Hematopoietic multipotent progenitor cell (in vitro differentiated cells): ENCODE measurements around the gene ARHGAP28. TPM values are rescaled to one million over a fixed set of nuclear protein-coding genes. Genes with fewer than 3 reads are reported as not detected.
"Not testable (repeated sequence)": the region's sequence is repeated elsewhere in the genome, so short reads cannot be mapped to it uniquely, and the experiment has no call there.

ENCODE experiments used
- DNase-seq, 3 donors: peaks; one replicate each; pipeline ENCODE4 v3.0.0-alpha.2; 2011 to 2015; ENCODE audit warnings: low read depth in 2 of 3, low spot score in 2 of 3
- total RNA-seq: library from RNA; depleted of rRNA; stranded (reverse); fragments of >200 nt; gene quantifications from one replicate; pipeline ENCODE4 v1.2.3, GENCODE V29; 2012

Gene ARHGAP28
- total RNA-seq, 1 donor = under 0.01 TPM

DNA sequence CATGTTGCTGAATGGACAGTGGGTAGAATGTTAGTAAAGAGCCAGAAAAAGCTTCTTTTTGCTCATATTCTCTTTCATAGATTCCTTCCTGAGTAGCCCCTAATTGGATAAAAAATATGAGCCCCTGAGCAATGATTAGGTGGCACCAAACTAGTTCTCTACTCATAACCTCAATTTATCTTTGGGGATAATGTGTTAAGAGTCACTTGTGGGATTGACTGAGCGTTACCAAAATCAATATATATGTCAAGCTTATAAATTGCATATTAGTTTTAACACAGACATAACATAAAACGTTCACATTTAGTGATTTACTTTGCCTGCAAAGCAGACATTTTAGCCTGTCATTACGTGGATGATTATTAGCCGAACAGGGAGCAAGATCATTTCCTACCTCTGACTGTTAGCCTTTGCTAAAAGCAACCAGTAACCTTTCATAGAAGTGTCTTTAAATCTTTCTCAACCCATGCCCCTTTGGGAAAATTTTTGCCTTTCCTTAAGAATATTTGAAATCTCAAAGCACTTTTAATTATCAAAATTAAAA lies 85.4 kb downstream of the ARHGAP28 start:
- no peak for DNase-seq

- DNase-seq = no peak
Observed at GRCh38 chr18:6816154-6816553, 86.6 kb downstream of the ARHGAP28 start.

- no peak for DNase-seq
Observed at GRCh38 chr18:6819332-6819731, 89.8 kb downstream of the ARHGAP28 start.

- no peak for DNase-seq
Observed at GRCh38 chr18:6820314-6820713, 90.8 kb downstream of the ARHGAP28 start.

GRCh38 chr18:6821356-6821755 lies 91.8 kb downstream of the ARHGAP28 start:
- no peak for DNase-seq

DNA sequence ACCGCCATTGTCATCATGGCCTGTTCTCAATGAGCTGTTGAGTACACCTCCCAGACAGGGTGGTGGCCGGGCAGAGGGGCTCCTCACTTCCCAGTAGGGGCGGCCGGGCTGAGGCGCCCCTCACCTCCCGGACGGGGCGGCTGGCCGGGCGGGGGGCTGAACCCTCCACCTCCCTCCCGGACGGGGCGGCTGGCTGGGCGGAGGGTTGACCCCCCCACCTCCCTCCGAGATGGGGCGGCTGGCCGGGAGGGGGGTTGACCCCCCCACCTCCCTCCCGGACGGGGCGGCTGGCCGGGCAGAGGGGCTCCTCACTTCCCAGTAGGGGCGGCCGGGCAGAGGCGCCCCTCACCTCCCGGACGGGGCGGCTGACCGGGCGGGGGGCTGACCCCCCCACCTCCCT lies 97.6 kb downstream of the ARHGAP28 start:
- DNase-seq = not testable (repeated sequence)

GRCh38 chr18:6827566-6827965 lies 98.0 kb downstream of the ARHGAP28 start:
- not testable (repeated sequence) for DNase-seq

DNA sequence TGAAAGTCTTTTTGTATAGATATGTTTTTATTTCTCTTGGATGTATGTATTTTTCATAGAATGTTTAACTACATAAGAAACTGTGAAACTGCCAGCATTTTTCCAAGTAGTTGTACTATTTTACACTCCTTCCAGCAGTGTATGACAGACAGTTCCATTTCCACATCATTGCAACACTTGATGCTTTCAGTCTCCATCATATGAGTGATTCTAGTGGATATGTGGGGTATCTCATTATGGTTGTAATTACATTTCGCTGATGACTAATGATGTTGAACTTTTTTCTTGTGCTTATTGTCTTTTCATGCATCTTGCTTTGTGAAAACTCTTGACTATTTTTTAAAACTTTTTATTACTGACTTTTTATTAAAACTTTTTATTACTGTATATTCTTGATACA lies 101.4 kb downstream of the ARHGAP28 start:
- no peak for DNase-seq

DNA sequence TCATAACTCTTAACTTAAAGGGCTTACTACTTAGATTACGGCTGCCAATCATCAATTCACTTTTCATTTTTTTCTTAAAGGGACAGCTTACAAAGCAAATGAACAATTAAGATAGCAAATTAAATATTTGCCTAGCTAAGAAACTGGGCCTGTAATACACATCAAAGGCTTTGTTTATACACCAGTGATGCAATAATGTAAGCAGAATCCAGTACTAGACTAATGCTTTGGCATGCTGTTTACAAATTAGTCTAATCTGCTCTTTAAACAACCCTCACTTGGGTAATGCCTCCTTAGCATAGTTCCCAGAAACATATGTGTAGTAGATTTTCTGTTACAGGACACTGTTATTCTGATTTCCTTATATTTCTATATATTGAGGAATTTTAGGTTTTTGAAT lies 105.8 kb downstream of the ARHGAP28 start:
- no peak for DNase-seq

- no peak for DNase-seq
Observed at GRCh38 chr18:6836331-6836730, 106.8 kb downstream of the ARHGAP28 start.

- DNase-seq = no peak
Observed at GRCh38 chr18:6837904-6838303, 108.4 kb downstream of the ARHGAP28 start.

DNA sequence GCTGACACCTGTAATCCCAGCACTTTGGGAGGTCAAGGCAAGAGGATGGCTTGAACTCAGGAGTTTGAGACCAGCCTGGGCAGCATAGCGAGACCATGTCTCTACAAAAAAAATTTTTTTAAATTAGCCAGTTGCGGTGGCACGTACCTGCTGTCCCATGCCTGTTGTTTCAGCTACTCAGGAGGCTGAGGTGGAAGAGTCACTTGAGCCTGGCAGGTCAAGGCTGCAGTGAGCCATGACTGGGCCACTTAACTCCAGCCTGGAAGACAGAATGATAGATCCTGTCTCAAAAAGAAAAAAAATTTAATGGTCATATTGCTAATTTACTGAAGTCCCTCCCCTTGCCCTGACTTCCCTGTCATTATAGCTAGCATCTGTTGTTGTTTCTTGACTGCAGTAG lies 112.6 kb downstream of the ARHGAP28 start:
- DNase-seq = no peak

- no peak for DNase-seq
Observed at GRCh38 chr18:6843308-6843707, 113.8 kb downstream of the ARHGAP28 start.

DNA sequence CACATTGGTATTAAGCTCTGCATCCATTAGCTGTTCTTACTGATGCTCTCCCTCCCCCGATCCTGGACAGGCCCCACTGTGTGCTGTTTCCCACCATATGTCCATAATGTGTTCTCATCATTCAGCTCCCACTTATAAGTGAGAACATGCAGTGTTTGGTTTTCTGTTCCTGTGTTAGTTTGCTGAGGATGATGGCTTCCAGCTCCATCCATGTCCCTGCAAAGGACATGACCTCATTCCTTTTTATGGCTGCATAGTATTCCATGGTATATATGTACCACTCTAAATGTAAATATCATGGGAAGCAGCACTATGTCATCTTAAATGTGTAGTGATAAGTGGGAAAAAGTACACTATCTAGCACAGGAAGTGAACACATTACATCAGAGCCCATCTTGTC lies 116.0 kb downstream of the ARHGAP28 start:
- not testable (repeated sequence) for DNase-seq

GRCh38 chr18:6850396-6850795 lies 120.9 kb downstream of the ARHGAP28 start:
- DNase-seq = no peak

GRCh38 chr18:6851480-6851879 lies 122.0 kb downstream of the ARHGAP28 start:
- no peak for DNase-seq

GRCh38 chr18:6854811-6855210 lies 125.3 kb downstream of the ARHGAP28 start:
- DNase-seq = no peak

GRCh38 chr18:6855767-6856166 lies 126.3 kb downstream of the ARHGAP28 start:
- DNase-seq = no peak

- no peak for DNase-seq
Observed at GRCh38 chr18:6857300-6857699, 127.8 kb downstream of the ARHGAP28 start.

GRCh38 chr18:6859676-6860422 lies 130.3 kb downstream of the ARHGAP28 start:
- DNase-seq = no peak

- no peak for DNase-seq
Observed at GRCh38 chr18:6860804-6861448, 131.4 kb downstream of the ARHGAP28 start.

DNA sequence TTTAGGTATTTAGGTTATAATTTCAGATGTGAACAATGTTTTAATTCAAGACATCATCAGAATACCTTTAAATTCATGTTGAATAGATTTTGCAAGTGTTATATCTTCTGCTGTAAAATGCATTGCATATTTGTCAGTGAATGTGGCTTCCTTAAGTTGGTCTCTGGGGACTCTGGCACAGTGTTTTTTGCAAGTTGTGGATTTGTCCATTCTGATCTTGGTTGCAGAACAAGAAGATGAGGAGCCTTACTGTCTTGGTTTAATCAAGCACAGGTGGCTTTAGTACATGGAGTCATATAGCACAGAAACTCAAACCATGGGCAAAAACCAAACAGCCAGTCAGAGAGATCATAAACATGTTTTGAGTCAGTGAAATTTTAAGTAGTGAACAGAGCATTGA lies 135.7 kb downstream of the ARHGAP28 start:
- no peak for DNase-seq
